Cardiac fibroblast (primary cell): Measurements from ENCODE around the gene TBC1D3G.
"Not testable (repeated sequence)": the region's sequence is repeated elsewhere in the genome, so short reads cannot be mapped to it uniquely, and the experiment has no call there.

Experiments used
- DNase-seq, 2 donors: peaks; one replicate each; pipeline versions ENCODE4 v3.0.0 to v3.0.0-alpha.2; 2010; ENCODE audit warnings: low read depth in 2 of 2
- H3K4me3 ChIP-seq, 2 donors: replicated peaks in 1 of 2; 1 replicate in 1 of 2; 2 replicates in 1 of 2; pipeline ENCODE4 v1.5.1; 2011; ENCODE audit warnings: low read depth in 2 of 2, low read length in 2 of 2, mild to moderate bottlenecking in 2 of 2, moderate library complexity in 1 of 2

Gene TBC1D3G

GRCh38 chr17:36323584-36323983 lies at the start of gene TBC1D3G:
Gene TBC1D3G (plus strand): TSS chr17:36323884. CDS start chr17:36325412, 1,528 bp downstream.
- H3K4me3 ChIP-seq, DNase-seq: not testable (repeated sequence)

GRCh38 chr17:36283256-36283655 lies 40.4 kb upstream of the TBC1D3G start:
- not testable (repeated sequence) for H3K4me3 ChIP-seq, DNase-seq

- not testable (repeated sequence) for H3K4me3 ChIP-seq, DNase-seq
Measured at GRCh38 chr17:36284219-36284618, 39.5 kb upstream of the TBC1D3G start.

- H3K4me3 ChIP-seq, DNase-seq: not testable (repeated sequence)
Measured at GRCh38 chr17:36289965-36290612, 33.6 kb upstream of the TBC1D3G start.

- DNase-seq, H3K4me3 ChIP-seq: not testable (repeated sequence)
Measured at GRCh38 chr17:36295161-36295560, 28.5 kb upstream of the TBC1D3G start.

- not testable (repeated sequence) for H3K4me3 ChIP-seq, DNase-seq
Measured at GRCh38 chr17:36315736-36316135, 7.9 kb upstream of the TBC1D3G start.

GRCh38 chr17:36362496-36362895 lies 38.8 kb downstream of the TBC1D3G start:
- DNase-seq, H3K4me3 ChIP-seq: not testable (repeated sequence)

GRCh38 chr17:36375938-36376337 lies 52.3 kb downstream of the TBC1D3G start:
- H3K4me3 ChIP-seq, DNase-seq: not testable (repeated sequence)
